ENCODE results near the gene KLHDC4.
A peak's percentile ranks its signal among the peaks of the same experiment; 100 is the strongest.
"Not testable (repeated sequence)": the region's sequence is repeated elsewhere in the genome, so short reads cannot be mapped to it uniquely, and the experiment has no call there.

KLHDC4 gene

DNA sequence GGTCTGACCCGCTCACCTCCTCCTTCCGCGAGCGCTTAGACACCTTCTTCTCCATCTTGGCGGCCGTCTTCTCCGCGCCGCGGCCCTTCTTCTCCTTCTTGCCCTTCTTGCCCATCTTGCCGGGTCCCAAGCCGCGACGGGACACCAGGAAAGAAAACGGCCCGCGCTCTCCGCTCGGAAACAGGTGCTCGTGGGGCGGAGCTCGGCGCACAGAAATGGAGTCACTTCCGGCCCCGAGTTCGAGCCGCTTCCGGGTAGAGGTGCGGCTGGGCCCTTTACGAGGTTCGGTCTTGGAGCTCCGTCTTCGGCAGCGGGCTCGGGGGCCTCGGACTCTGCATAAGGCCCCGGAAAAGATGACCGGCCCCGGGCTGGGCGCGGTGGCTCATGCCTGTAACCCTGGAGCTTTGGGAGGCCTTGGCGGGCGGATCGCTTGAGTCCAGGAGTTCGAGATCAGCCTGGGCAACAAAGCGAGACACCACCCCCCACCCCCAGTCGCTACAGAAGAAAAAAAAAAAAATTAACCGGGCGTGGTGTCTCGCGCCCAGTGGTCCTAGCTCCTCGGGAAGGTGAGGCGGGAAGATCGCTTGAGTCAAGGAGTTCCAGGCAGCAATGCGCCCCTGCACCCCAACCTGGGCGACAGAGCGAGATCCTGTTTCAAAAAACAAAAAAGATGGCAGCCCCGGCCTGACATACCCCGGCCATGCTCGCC lies at the start of gene KLHDC4:
Gene KLHDC4 (minus strand): TSS at position 211 of the 709 bp plus-strand sequence. CDS start 96 bp downstream, at position 115.
- peak; percentile 85 for DNase-seq (ENCODE audit: low read depth)

DNA sequence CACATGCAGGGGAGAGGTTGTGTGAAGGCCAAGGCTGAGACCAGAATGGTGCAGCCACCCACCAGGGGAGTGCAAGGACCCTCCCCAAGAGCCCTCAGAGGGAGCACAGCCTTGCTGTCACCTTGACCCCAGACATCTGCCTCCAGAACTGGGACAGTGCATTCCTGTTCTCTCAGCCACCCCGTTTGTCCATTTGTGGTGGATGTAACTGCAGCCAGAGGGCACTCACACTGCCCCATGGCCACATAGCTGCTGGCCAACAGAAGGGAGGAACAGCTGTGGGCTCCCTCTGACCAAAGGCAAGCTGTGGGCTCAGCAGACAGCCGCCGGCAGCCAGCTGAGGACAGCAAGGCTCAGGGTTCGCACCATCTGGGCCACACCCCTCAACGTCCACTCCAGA lies 49.8 kb upstream of the KLHDC4 start:
- no peak for DNase-seq (ENCODE audit: low read depth)

DNA sequence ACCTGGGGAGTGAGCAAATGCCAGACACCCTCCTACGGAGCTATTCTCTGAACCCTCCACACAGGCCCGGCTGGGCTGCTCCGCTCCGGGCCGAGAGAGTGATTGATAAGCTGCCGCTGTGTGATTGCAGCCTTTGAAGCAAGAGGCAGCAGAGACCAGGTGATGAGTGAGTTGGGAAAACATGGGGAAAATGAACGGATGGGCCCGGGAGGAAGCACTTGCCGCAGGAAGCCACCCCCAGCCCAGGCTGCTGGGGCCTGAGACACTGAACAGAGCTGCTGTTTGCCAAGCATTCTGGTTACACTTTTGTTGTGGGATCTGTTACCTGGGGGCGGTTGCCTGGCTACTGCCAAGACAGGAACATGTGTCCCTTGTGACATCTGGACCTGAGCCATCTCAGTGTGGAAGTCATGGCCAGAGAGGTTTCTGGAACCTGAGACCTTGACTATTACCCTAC lies 46.4 kb upstream of the KLHDC4 start:
- no peak for DNase-seq (ENCODE audit: low read depth)

DNA sequence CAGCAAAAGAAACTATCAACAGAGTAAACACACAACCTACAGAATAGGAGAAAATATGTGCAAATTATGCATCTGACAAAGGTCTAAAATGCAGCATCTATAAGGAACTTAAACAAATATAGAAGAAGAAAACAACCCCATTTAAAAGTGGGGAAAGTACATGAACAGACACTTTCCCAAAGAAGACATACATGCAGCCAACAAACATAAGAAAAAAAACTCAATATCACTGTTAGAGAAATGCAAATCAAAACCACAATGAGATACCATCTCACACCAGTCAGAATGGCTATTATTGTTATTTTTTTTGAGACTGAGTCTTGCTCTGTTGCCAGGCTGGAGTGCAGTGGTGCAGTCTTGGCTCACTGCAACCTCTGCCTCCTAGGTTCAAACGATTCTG lies 45.7 kb upstream of the KLHDC4 start:
- not testable (repeated sequence) for DNase-seq (ENCODE audit: low read depth)

DNA sequence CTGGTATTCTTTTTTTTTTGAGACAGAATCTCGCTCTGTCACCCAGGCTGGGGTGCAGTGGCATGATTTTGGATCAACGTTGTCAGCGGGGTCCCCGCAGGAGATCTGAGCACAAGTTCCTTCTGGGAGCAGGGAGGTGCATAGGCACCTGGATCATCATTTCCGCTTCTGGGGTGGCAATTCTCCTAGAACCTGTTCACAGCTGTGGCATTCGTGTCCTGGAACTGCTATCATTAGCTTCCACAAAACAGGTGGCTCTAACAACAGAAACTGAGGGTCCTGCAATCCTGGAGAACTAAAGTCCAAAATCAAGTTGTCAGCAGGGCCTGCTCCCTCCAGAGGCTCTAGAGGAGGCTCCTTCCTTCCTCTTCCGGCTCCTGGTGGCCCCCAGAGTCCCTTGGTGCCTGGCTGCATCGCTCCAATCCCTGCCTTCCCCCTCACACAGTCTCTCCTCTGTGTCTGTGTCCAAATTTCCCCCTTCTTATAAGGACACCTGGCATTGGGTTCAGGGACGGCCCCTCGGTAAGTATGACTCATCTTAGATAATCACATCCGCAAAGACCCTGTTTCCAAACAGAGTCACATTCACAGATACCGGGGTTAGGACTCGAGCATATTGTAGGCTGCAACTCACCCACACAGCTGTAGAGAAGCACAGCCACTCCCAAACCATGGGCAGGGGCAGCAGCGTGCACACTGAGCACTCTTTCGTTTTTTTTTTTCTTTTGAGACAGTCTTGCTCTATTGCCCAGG lies 43.5 kb upstream of the KLHDC4 start:
- DNase-seq (ENCODE audit: low read depth) = no peak

DNA sequence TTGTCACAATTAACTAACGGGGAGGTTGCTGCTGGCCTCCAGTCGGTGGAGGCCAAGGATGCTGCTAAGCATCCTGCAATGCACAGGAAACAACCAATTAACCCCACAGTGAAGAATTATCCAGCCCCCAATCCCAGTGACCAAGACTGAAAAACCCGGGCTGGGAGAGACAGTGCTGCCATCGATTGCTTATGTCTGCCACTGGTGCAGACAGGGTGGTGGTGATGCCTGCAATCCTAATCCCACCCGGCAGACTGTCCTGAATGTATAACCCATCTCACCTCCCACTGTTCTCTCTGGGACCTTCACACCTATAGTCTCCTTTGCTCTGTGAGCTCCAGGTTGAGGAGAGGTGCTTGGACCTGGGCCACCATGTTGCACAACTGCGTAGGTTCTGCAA lies 42.3 kb upstream of the KLHDC4 start:
- no peak for DNase-seq (ENCODE audit: low read depth)

DNA sequence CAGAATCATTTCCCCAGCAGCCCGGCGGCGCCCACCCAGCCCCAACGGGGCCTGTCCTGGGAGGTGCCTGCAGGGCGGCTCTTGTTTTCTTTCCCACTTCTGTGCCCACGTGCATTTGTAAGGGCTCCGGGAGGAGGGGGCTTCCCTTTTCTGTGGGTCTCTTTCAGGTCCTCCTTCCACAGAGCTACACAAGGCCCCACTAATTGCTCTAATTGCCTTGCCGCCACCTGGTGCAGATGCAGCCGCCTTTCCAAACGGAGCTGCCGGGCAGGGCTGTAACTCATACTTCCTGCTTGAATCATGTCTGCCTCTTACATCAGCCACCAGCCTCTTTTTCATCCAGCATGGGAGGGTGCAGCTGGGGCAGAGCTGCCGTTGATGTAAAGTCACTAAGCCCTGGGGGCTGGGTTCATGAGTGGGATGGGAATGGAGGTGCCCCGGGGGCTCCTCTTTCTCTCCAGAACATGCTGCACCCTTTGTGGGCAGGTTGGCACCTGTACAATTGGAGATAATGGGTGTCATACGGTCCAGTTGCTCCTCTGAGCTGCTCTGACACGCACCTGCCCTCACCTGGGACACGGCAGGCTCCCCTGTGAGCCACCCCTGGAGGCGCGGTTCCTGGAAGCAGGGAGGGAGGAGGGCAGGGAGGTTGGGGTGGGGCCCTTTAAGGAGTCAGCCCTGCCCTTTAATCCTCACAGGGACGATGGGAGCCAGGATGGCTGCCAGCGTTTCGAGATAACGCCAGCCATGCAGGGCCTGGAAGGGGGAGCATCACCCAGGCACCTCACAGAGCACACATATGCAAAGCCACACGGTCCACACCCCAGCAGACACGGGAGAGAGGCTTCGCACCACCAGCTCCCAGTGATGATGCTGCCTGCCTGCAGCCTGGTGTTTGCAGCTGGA lies 41.1 kb upstream of the KLHDC4 start:
- peak; percentile 44 for DNase-seq (ENCODE audit: low read depth)

DNA sequence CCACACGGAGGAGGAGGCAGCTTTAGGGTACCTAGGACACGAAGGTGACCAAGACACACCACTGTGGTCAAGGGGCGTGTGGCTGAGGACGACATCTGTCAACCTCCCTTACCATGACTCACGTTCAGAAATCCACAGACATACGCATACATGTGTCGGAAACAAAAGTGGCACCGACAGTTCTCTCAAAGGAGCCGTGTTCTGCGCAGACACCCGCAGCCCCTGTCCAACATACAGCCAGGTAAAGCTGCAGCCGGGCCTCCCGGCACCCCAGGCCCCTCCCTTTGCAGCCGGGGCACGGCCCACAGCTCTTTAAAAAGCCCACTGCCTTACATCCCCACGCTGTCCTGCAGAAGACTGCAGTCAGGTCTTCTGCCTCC lies 40.5 kb upstream of the KLHDC4 start:
- DNase-seq (ENCODE audit: low read depth) = peak; percentile 11

DNA sequence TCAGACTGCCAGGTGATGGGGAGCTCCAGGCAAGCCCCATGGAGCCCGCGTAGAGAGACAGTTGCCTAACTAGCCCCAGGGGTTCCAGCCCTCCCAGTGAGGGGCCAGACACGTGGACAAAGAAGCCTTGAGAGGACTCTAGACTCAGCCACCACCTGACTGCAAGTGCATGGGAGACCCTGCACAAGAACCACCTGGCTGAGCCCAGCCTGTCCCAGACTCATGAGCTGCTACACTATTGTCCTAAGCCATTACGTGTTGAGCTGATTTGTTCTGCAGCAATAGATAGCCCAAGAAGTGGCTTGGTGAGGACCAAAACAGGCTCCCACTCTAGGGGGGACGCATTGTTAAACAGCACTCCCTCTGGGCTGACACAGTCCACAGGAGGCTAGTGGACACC lies 37.6 kb upstream of the KLHDC4 start:
- no peak for DNase-seq (ENCODE audit: low read depth)

DNA sequence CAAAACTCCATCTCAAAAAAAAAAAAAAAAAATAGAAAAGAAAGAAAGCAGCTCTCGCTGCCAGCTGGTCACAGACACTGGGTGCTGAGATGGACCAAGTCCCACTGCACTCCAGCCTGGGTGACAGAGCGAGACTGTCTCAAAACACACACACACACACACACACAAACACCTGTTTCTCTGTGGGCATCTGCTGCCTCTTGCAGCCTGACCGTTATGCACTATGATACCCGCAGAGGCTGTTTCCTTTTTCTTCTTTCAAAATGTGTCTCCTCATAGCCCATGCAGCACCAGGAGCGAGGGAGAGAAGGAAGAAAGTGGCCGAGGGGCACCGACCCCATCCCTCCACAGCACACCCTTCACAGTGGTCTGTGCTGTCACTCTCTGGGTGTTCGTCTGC lies 36.9 kb upstream of the KLHDC4 start:
- DNase-seq (ENCODE audit: low read depth) = no peak

DNA sequence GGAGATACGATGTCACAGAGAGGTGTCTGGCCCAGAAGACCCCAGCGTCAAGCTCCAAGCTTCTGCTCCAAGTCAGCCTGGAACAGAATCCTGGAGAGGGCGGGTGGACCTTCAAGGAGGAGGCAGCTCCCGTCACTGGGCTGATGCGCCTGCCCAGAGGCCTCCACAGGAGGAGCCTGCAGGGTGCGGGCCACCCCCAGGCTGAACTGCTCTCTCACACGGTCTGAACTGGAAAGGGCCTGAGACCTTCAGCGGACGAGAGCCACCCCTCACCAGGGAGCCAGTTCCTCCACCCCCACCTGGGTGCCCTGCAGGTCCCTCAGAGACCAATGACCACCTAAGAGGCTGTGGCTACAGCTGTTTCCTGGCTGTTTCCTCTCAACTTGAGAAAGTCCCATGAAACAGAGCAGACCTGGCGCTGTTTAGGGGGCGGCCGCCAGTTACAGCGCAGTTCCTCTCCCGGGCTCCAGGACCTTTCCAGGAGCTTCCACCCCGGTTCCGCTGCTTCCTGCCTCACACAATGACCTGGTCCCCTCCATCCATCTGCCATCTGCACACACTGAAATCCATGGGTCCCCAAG lies 36.0 kb upstream of the KLHDC4 start:
- no peak for DNase-seq (ENCODE audit: low read depth)

DNA sequence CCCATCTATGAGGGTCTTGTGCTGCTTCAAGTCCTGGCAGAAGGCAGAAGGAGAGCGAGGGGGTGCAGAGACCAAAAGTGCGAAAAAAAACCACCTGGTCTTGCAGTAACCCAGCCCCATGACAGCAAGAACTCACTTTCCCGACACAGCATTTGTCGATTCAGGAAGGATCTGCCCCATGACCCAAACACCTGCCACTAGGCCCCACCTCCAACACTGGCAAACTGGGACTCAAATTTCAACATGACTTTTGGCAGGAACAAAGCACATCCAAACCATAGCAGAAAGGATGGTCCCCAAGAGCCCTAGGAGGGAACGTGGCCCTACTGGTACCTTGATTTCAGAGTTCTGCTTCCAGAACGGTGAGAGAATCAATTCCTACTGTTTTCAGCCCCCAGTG lies 34.7 kb upstream of the KLHDC4 start:
- no peak for DNase-seq (ENCODE audit: low read depth)

DNA sequence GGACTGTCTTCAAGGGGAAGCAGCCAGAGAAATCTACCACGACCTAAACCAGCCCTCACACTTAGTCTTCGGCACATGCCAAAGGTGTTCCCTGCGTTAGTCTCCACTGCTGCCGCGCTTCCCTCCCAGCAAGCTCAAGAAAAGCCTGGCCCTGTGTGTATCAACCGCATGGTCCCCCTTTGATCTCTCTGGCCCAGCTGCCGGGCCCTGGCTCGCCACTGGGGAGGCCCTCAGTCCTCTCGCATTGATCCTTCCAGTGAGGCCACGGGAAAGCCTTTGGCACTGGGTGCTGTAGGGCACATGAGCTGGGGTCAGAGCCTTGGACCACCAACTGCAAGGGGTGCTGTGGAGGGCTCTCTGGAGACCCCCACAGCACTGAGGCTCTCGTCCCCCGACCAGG lies 29.6 kb upstream of the KLHDC4 start:
- no peak for DNase-seq (ENCODE audit: low read depth)

DNA sequence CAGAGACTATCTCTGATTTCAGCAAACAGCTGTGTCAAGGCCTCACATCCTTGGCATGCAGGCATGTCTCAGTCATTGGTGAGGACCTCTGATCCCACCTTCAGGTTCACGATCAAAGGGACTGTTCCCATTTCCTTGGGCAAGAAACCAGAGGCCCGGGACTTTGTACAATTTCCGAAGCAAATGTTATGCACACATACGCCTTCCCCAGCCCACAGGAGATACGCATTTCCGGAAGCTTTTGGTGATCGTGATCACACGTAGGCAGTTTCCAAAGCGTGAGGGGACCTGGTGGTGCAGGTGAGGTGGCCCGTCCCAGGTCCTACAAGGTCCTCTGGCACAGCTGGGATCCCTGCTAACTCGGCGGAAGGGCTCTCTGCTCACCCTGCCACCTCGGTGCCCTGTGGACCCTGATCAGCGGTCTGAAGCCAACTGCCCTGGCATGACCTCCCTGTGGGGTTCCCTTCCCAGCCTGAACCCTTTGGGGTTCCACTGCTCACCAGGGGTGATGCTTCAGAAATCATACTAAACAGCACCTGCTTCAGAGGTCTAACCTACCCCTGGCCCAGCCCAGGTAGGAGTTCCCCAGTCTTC lies 28.8 kb upstream of the KLHDC4 start:
- DNase-seq (ENCODE audit: low read depth) = no peak

DNA sequence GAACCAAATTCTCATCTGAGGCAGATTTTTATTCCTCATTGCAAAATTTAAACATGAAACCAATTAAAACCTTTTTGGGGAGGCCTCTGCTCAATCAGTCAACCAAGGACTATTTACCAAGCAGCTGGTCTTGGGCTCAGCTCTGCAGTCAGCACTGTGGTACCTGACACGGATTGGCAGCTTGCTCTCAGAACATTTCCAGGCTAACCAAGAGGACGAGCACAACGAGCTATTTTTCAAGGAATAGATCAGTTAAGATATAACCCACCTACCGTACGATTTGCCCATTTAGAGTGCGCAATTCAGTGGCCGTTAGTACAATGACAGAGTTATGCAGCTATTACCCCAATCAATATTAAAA lies 26.4 kb upstream of the KLHDC4 start:
- no peak for DNase-seq (ENCODE audit: low read depth)

DNA sequence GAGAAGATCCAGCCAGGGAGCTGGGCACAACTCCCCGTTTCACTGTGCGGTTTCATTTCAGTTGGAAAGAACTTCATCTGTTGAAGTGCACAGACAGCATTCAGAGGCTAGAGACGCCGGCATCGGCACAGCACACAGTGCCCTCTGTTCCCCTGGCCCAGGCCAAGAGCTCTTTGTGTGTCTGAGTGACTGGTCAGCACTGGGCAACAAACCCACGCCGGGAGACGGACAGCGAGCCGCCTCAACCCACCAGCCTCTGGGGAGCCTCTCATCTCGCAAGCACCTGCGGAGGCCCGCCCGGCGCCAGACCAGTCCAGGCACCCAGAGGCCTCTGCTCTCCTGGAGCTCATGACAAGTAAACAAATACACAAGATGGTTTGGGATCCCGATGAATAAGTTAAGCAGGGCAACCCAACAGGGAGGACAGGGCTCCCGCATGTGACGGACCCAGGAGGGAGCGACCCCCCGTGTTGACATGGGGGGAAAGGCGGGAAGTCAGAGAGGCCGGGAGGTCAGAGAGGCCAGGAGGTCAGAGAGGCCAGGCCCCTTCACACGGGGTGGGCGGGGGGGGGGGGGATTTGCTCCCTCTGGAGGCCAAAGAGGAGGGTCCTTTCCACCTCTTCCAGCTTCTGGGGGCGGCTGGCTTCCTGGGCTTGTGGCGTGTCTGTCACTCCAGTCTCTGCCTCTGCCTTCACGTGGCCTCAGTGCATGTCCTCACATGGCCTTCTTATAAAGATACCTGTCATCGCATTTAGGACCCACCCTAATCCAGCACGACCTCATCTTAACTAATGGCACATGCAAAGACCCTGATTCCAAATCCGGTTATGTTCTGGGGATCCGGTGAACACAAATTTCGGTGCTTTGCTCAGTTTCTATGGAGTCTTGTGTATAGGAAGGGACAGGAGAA lies 25.8 kb upstream of the KLHDC4 start:
- DNase-seq (ENCODE audit: low read depth) = no peak

DNA sequence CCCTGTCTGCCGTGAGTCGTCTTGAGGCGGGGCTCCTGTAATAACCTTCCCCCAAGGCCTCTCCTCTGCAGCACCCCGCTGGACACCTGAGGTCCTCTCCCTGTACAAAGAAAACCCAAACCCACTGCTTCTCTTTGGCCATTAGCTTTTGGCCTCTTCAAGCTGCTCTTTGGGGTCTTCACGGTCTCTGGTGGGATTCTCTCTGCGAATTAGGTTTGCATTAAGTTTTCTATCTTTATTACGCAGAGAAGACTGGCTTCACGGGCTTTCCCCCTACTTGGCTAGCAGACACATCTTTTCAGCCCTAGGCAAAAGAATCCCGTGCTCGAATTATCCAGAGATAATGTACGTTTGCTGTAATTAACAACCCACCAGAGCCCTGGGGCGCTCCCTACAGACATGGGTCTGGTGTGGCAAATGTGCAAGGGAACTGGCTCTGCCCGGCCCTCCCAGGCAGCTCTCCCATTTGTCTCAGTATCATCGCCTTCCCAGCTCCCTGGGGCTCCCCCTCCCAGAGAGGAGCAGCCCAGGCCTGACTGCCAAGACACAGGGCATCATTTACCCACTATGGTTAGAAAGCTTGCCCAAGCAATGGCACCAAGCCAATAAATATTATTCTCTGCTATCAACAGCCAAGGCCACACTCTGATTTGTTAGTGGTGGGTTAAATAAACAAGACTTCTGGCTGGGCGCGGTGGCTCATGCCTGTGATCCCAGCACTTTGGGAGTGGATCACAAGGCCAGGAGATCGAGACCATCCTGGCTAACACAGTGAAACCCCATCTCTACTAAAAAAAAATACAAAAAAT lies 24.7 kb upstream of the KLHDC4 start:
- DNase-seq (ENCODE audit: low read depth) = no peak

DNA sequence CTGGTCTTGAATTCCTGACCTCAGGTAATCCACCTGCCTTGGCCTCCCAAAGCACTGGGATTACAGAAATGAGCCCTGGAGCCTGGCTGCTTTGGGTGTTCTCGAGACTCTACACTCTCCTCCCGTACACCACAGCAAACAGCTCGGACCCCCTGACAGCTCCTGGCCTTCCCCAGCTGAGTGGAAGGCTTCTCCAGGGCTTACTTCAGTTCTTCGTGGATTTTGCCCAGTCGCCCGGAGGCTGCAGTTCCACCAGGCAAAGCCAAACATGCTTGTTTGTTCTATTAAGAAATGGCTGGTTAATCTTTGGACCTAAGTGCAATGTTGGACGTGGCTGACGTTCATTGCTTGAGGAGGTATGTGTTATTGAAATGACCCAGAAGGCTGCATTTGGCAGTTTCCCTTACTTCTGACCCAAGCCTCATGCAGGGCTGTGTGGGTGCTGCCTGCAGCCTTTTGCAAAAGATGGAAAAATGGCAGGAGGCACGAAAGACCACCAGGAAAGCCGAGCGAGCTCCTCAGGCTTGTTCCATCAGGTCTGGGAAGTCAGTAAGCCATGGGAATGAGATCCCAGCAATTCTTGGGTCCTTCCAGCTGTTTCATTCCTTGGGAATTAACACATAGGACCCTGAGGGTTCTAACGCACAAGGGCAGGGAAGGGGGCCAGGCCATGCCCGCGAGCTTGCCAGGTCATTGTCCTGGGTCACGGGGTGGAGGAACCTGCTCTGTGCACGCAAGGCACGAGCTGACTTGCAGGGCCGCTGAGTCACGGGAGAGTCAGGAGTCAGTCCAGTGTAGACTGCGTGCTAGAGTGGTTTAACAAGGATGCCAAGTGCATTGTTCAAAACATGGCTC lies 23.9 kb upstream of the KLHDC4 start:
- DNase-seq (ENCODE audit: low read depth) = no peak

Data from activated T-cell treated with anti-CD3 and anti-CD28 coated beads for 24 hours (primary cell).